ENCODE measurements around the gene SNAP47.

SNAP47 gene

DNA sequence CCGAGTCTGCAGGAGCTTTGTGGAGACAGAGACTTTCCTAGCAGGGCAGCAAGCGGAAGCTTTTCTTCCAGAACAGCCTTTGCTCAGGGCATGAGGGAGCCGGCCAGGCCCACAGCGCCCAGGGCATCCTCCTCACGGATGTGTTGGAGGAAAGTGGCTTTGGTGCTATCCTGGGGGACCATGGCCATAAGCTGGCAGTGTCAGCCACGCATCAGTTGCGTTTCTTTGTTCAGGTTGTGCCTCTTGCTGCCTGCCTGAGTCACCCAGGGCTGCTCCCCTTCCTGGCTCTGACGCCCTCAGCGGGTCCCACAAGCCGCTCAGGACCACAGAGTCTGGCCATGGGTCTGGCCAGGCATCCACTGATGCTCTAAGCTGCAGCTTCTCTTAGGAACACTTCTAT, 40.6 kb downstream of the SNAP47 start:
- no peak for DNase-seq
- Mint-ChIP-seq H3K9me3 (no peaks in the 10 kb centered on the region), H3K4me3 (no peak overlapping the region), H3K36me3 (ENCODE audit: low read depth) (peaks cover 57% of the 10 kb centered on the region), H3K27ac (no peak overlapping the region), H3K4me1 (ENCODE audit: low read depth) (peaks cover 26% of the 10 kb centered on the region), H3K27me3 (no peaks in the 10 kb centered on the region)

DNA sequence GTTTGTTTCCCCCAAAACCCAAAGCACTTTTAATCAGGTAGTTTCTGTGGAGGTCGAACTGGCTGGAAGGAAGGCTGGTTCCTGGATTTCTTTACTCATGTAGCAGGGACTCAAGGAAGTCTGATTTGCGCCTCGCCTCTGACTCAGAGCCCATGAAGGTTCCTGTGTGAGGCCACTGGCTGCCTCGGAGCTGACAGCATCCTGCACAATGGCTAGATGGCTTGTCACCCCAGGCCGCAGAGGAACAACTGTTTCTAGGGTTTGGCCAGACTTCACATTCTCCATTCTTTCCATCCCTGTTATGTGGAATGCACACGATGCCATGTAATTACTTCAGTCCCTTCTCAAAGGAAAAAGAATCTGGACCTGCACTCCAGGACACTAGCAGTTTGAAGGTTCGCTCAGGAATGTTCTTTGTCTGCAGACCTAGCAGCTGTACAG, 41.1 kb downstream of the SNAP47 start:
- DNase-seq: no peak
- H3K27ac Mint-ChIP-seq: no peak overlapping the region
- H3K4me1 Mint-ChIP-seq (ENCODE audit: low read depth): peaks cover 26% of the 10 kb centered on the region
- H3K27me3 Mint-ChIP-seq: no peaks in the 10 kb centered on the region
- no peak overlapping the region for H3K4me3 Mint-ChIP-seq
- no peaks in the 10 kb centered on the region for H3K9me3 Mint-ChIP-seq
- H3K36me3 Mint-ChIP-seq (ENCODE audit: low read depth): peaks cover 62% of the 10 kb centered on the region

DNA sequence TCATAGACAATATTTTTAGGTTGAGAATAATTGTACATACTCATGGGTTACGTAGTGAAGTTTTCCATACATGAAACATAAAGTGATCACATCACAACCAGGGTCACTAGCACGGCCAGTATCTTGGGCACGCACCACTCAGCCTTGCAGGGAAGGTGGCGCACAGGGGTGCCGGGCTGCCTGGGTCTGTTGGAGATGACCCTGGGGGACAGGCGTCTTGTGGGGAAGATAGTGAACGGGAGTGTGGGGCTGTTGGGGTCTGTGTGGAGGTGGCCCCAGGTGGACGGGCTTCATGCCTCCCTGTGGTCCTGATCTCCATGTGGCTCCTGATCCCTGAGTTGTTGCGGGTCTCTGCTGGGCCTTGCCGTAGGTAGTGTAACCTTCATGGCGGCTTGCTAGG, 41.9 kb downstream of the SNAP47 start:
- DNase-seq: no peak
- H3K4me3 Mint-ChIP-seq: no peak overlapping the region
- H3K9me3 Mint-ChIP-seq: no peaks in the 10 kb centered on the region
- peaks cover 24% of the 10 kb centered on the region for H3K4me1 Mint-ChIP-seq (ENCODE audit: low read depth)
- no peaks in the 10 kb centered on the region for H3K27me3 Mint-ChIP-seq
- H3K27ac Mint-ChIP-seq: no peak overlapping the region
- peaks cover 67% of the 10 kb centered on the region for H3K36me3 Mint-ChIP-seq (ENCODE audit: low read depth)

DNA sequence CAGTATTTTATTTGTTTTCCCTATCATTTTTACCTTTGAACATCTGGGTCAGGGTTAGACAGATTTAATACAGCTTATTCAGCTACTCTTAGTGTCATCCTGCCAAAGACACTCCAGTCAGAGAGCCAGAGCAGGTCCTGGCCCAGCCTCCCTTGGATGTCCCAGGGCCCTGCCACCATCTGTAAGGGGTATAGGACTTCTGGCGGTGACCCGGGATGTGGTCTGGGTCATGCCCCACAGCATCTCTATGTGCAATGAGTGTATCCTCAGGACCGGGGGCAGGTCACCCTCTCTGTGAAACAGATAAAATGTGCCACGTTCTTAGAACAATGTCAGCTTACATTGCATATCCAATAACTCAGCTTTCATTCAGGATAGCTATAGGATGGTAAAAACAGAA, 42.4 kb downstream of the SNAP47 start:
- Mint-ChIP-seq H3K4me3 (no peak overlapping the region), H3K4me1 (ENCODE audit: low read depth) (peaks cover 19% of the 10 kb centered on the region), H3K9me3 (no peaks in the 10 kb centered on the region), H3K27me3 (no peaks in the 10 kb centered on the region), H3K27ac (no peak overlapping the region), H3K36me3 (ENCODE audit: low read depth) (peaks cover 68% of the 10 kb centered on the region)
- peak; percentile 17 for DNase-seq

DNA sequence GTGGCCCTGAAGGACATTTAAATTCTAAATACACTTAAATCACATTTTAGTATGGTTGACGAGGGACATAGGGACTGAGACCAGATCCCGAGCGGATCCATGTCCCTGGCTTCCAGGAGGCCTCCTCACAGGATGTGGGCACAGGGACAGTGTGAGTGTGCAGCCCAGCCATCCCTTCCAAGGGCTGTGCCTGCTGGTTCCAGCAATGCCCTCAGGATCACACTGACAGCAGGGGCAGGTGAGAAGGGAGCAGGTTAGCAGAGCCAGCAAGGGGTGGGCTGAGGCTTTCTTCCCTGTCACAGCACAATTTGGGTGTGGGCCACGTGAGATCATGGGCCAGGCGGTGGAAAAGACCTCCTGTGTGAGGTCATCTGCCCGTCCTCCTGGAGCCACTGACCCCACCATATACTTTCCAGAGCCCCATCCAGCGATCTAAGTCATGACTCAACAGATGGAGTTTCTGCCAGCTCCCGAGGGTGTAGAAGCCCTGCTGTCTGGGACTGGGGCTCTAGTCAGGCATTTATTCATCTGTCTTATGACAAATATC, 43.2 kb downstream of the SNAP47 start:
- H3K27ac Mint-ChIP-seq: no peak overlapping the region
- H3K4me1 Mint-ChIP-seq (ENCODE audit: low read depth): peaks cover 14% of the 10 kb centered on the region
- no peaks in the 10 kb centered on the region for H3K9me3 Mint-ChIP-seq
- H3K4me3 Mint-ChIP-seq: no peak overlapping the region
- no peaks in the 10 kb centered on the region for H3K27me3 Mint-ChIP-seq
- H3K36me3 Mint-ChIP-seq (ENCODE audit: low read depth): peaks cover 70% of the 10 kb centered on the region
- DNase-seq: peak; percentile 24

DNA sequence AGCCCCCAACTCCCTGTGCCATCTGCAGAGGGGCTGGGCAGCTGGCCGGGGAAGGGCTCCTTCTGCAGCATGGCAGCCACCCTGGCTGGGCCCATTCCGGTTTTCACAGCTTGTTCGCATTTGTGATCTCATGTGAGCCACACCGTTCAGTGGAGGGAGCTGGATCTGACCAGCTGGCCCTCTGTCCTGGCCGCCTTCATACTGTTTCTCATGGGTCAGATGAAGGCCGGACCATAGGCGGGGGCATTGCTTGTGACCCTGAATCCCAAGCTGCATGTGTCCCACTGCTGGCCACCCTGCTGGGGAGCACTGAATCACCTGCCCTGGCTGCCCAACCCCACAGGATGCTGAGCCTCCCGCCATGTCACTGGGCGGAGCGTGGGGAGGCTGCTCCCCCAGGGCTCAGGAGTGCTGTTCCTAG, 43.8 kb downstream of the SNAP47 start:
- Mint-ChIP-seq H3K9me3 (no peaks in the 10 kb centered on the region), H3K4me1 (ENCODE audit: low read depth) (peaks cover 8% of the 10 kb centered on the region), H3K27ac (no peak overlapping the region), H3K4me3 (no peak overlapping the region), H3K27me3 (no peaks in the 10 kb centered on the region), H3K36me3 (ENCODE audit: low read depth) (peaks cover 68% of the 10 kb centered on the region)
- DNase-seq: peak; percentile 18

DNA sequence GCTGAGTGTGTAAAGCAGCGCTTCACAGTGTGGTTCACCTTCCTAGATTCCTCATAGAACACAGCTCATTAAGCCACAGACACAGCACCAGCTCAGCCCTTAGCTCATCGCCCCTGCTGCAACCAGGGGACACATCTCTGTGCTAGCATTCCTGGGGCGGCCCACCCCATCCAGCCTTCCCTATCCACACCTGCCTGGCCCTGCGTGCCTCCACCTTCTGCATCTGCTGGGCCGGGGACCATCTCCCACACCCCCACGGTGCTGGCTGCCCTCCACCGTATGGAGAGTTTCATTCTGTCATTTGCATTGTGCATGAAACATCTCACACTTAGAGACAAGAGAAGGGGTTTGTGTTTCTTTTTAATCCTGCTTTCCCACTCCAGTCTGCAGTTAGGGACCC, 44.5 kb downstream of the SNAP47 start:
- no peaks in the 10 kb centered on the region for H3K27me3 Mint-ChIP-seq
- no peak overlapping the region for H3K27ac Mint-ChIP-seq
- H3K4me1 Mint-ChIP-seq (ENCODE audit: low read depth): peaks cover 1% of the 10 kb centered on the region
- no peaks in the 10 kb centered on the region for H3K9me3 Mint-ChIP-seq
- peaks cover 62% of the 10 kb centered on the region for H3K36me3 Mint-ChIP-seq (ENCODE audit: low read depth)
- no peak overlapping the region for H3K4me3 Mint-ChIP-seq
- DNase-seq: peak; percentile 21

DNA sequence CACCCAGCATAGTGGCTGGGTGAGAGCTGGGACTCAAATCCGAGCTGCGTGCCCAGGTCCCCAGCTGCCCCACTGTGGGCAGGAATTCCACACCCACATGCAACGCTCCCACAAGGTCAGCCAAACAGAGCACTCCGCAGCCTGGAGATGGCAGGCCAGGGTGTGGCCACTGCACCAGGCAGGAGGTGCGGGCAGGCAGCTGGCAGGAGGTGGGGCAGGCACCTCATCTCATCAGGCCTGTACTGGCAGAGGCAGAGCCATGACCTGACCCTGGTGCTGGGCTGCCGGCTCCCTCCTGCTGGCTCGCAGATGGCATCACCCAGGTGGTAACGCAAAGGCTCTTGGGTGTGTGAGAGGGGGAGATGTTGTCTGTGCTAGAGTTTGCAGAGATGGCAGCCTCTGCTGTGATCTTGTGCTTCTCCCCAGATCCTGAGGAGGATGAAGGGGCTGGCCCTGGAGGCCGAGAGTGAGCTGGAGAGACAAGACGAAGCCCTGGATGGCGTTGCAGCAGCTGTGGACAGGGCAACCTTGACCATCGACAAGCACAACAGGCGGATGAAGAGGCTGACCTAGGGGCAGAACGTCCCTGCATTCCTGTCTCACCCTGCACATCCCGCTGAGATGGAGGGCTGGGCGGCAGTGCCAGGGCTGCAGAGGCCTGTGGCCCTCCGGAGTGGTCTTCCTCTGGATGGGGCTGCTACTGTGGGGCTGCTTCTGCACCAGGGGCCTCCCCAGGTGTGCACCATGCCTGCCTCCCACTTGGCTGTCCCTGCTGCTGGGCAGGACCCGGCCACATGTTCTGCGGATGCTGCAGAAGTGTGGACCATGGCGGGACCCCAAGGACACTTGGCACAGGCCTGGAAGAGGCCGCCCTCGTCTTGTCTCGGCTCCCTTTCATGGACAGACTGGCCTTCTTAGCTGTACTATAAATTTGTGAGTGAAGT, 45.1 kb downstream of the SNAP47 start:
- Mint-ChIP-seq H3K4me3 (no peak overlapping the region), H3K4me1 (ENCODE audit: low read depth) (peaks cover under 1% of the 10 kb centered on the region), H3K36me3 (ENCODE audit: low read depth) (peaks cover 56% of the 10 kb centered on the region), H3K27me3 (no peaks in the 10 kb centered on the region), H3K27ac (no peak overlapping the region), H3K9me3 (no peaks in the 10 kb centered on the region)
- DNase-seq: no peak

DNA sequence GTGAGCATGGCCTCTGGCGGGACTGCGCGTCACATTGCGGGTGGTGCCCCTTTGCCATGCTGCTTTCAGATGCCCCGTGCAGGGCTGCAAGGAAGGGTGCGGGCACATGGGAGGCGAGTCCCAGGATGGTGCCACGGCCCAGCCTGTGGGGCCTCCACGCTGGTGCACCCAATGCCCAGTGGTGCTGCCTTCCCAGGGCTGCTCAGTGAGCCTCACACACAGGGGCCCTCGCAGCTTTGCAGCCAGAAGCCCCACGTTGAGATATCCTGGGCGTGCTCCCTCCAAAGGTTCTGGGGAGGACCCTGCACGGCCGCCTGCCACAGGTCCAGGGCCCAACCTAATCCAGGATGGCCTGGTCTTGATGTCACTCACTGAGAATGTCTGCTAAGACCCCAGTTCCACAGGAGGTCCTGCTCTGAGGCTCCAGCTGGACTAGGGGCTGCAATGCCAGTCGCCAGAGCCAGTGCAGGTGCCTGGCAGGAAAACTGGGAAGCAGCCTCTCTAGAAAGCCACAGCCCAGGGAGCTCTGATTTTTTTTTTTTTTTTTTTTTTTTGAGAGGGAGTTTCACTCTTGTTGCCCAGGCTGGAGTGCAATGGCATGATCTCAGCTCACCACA, 46.2 kb downstream of the SNAP47 start:
- H3K27me3 Mint-ChIP-seq: peaks cover 4% of the 10 kb centered on the region
- H3K27ac Mint-ChIP-seq: no peak overlapping the region
- no peaks in the 10 kb centered on the region for H3K9me3 Mint-ChIP-seq
- H3K4me3 Mint-ChIP-seq: no peak overlapping the region
- peaks cover 46% of the 10 kb centered on the region for H3K36me3 Mint-ChIP-seq (ENCODE audit: low read depth)
- DNase-seq: no peak
- H3K4me1 Mint-ChIP-seq (ENCODE audit: low read depth): peaks cover 10% of the 10 kb centered on the region

DNA sequence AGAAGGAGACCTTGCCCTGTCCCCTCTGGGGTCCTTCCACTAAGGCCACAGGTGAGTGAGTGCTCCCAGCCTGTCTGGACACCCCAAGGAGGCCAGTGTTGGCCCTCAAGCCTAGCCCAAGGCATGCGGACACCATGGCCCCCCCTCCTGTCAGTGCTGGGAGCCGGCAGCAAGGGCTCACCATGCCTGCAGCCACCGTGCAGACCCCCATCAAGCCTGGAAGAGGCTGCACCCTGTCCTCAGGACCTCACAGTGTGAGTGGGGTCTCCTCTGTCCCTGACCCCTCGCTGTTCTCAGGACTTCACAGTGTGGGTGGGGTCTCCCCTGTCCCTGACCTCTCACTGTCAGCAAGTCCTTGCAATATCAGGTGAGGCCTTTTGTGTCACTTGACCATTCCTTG, 47.0 kb downstream of the SNAP47 start:
- H3K4me3 Mint-ChIP-seq: no peak overlapping the region
- H3K27ac Mint-ChIP-seq: no peak overlapping the region
- H3K27me3 Mint-ChIP-seq: peaks cover 7% of the 10 kb centered on the region
- no peak for DNase-seq
- peaks cover 40% of the 10 kb centered on the region for H3K36me3 Mint-ChIP-seq (ENCODE audit: low read depth)
- H3K4me1 Mint-ChIP-seq (ENCODE audit: low read depth): peaks cover 16% of the 10 kb centered on the region
- no peaks in the 10 kb centered on the region for H3K9me3 Mint-ChIP-seq

DNA sequence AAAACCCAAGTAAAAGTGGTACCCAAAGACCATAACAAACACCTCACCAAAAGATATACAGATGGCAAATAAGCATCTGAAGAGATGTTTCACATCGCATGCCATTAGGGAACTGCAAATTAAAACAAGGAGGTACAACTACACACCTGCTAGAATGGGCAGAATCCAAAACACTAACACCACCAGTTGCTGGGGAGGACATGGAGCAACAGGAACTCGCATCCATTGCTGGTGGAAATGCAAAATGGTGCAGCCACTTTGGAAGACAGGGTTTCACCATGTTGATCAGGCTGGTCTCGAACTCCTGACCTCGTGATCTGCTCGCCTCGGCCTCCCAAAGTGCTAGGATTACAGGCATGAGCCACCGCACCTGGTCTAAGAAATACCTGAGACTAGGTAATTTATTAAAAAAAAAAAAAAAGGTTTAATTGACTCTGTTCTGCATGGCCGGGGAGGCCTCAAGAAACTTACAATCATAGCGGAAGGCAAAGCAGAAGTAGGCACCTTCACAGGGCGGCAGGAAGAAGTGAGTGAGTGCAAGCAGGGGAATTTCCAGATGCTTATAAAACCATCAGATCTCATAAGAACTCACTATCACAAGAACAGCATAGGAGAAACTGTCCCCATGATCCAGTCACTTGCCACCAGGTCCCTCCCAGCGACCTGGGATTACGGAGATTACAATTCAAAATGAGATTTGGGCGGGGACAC, 50.0 kb downstream of the SNAP47 start:
- Mint-ChIP-seq H3K27me3 (peaks cover 7% of the 10 kb centered on the region), H3K4me1 (ENCODE audit: low read depth) (peaks cover 21% of the 10 kb centered on the region), H3K4me3 (no peak overlapping the region), H3K27ac (no peak overlapping the region), H3K36me3 (ENCODE audit: low read depth) (peaks cover 25% of the 10 kb centered on the region), H3K9me3 (no peaks in the 10 kb centered on the region)
- DNase-seq: no peak

DNA sequence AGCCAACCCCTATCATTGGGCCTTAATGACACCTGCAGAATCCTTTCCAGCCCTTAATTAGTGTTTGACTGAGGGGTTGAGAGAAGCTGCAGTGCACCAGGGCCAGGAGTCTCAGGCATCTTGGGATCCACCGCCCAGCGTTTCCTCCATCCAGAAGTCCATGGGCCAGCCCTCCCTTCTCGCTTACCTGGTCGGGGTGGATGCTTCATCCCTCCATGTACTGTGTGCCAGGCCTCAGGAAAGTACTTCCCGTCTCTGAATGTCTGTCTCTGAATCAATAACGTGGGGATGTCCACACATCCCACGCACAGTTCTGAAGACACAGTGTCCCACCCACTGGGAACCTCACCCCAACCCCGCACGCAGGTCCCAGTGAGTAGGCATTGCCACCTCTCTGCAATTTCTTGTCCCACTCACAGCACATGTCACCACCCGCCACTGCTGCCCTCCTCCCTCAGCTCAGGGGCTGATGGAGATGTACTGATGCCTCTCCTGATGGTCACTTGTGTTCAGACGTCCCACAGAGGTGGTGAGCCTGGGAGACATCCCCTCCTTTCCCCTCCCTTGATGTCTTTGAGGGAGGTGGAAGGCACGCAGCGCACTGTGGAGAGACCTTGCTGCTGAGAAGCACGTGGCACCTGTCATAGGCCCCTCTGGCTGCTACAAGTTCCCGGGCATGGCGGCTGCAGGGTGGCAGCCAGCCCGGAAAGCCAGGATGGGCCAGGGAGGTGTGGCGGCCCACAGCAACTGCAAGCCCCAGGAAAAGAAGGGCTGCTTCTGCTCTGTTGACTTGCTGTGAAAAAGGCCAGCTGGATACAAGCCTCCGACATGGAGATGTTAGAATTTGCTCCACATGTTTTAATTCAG, 50.8 kb downstream of the SNAP47 start:
- H3K4me1 Mint-ChIP-seq (ENCODE audit: low read depth): peaks cover 21% of the 10 kb centered on the region
- H3K36me3 Mint-ChIP-seq (ENCODE audit: low read depth): peaks cover 17% of the 10 kb centered on the region
- H3K9me3 Mint-ChIP-seq: no peaks in the 10 kb centered on the region
- DNase-seq: no peak
- H3K4me3 Mint-ChIP-seq: no peak overlapping the region
- peaks cover 7% of the 10 kb centered on the region for H3K27me3 Mint-ChIP-seq
- H3K27ac Mint-ChIP-seq: no peak overlapping the region

DNA sequence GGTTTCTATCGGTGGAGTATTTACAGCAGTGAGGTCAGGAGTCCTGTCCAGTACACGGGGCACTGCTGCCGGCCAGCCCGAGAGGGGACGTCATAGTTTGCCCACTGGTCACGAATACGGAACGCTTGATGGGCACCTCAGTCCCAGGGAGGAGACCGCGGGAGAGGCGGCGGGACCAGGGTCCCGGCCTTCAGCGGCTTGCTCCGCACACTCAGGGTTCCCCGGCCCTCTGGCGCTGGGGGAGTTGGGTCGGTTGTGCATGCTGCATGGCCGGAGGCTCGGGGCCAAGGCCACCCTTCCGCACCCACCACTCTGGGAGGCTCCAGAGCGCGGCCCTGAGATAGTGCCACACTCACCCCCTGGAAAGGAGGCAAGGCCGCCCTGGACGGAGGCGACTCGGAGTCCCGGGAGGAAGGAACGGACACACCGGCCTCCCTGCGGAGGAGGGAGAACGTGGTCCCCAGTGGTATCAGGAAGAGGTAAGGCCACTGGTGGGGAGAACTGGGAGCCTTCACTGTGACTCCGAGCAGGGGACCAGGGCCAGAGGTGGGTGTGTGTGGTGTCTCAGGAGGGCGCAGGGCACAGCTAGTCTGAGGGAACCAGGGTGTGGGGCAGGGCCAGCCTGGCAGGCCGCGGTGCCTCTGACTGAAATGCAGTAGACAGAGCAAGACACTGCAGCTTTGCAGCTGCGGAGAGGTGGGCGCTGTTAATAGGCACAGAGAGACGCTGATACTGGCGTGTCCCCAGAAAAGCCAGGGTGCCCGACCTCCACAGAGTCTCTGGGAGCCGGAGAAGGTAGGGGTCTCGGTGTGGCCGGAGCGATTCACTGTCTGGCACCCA, 51.7 kb downstream of the SNAP47 start:
- H3K4me3 Mint-ChIP-seq: peak overlapping the region; percentile 74
- H3K4me1 Mint-ChIP-seq (ENCODE audit: low read depth): peaks cover 21% of the 10 kb centered on the region
- H3K36me3 Mint-ChIP-seq (ENCODE audit: low read depth): peaks cover 12% of the 10 kb centered on the region
- H3K27ac Mint-ChIP-seq: peak overlapping the region; percentile 22
- H3K27me3 Mint-ChIP-seq: peaks cover 7% of the 10 kb centered on the region
- DNase-seq: no peak
- no peaks in the 10 kb centered on the region for H3K9me3 Mint-ChIP-seq
